SH-SY5Y (cell line): Measurements from ENCODE around the gene RNF215.

Source experiments
- GATA2 ChIP-seq: IDR thresholded peaks from 2 replicates; pipeline ENCODE4 v1.6.1; 2011; ENCODE audit warnings: mild to moderate bottlenecking, low read depth, low read length
- GATA3 ChIP-seq: IDR thresholded peaks from 2 replicates; pipeline ENCODE4 v1.6.1; 2011; ENCODE audit warnings: low read depth, mild to moderate bottlenecking, low read length, moderate library complexity

DNA sequence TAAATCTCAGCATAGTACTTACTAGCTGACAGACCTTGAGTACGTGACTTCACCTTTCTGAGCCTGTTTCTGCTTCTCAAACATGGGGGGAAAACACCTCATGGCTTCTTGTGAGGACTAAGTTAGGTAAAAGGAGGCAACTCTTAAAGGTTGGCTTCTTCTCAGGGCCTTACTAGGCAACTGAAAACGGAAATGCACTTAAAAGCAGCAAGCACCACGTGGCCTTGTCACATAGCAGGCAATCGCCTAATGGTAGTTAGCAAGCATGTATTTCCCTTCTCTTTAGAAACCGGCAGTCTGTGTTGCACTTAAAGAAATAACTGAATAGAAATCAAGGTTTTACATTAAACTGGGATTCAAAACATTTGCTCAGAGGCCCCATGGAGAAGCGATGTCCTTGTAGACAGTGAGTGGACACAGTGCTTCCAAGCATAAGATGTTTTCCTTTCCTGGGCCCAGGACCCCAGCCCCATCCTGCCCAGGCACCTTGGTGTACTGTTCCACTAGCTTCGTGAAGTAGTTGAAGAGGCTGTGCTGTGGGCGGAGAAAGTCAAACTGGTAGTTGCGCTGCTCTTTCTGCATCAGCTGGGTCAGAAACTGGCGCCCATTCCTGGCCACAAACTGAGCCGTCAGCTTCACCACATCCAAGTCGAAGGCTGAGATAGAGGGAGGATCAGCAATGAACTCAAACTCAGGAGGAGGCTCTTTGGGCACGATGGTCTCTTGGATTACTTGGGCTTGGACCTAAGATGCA lies 42.6 kb downstream of the RNF215 start:
- TF ChIP-seq GATA2 (no peak), GATA3 (no peak)
